Neural cell (in vitro differentiated cells): Measurements from ENCODE around the gene ACKR1. TPM values are rescaled to one million over a fixed set of nuclear protein-coding genes. Genes with fewer than 3 reads are reported as not detected.

ENCODE experiments used
- H2AFZ ChIP-seq: fragments of 200-600, 300-800 bp; sonication (generic), shearing (Covaris generic); 2 replicates; pipeline ENCODE4 v1.6.0; 2014; ENCODE audit warnings: low read depth, mild to moderate bottlenecking, antibody characterized with exemption, low read length, moderate library complexity
- H3F3A ChIP-seq: fragments of 200-600 bp; shearing (Covaris generic); 2 replicates; pipeline ENCODE4 v1.6.1; 2016; ENCODE audit warnings: mild to moderate bottlenecking, moderate library complexity, mixed read lengths, antibody characterized with exemption, low read length; ENCODE audit not compliant: insufficient read depth, poor library complexity, severe bottlenecking
- H3K27ac ChIP-seq: fragments of 200-600, 300-800 bp; sonication (generic), shearing (Covaris generic); 2 replicates; pipeline ENCODE4 v1.5.1; 2014; ENCODE audit warnings: mild to moderate bottlenecking, low read length, moderate library complexity
- H3K27me3 ChIP-seq: fragments of 300-800, 200-600 bp; sonication (generic), shearing (Covaris generic); 2 replicates; pipeline ENCODE4 v1.6.0; 2014; ENCODE audit warnings: mild to moderate bottlenecking, low read depth, low read length, moderate library complexity; ENCODE audit not compliant: insufficient read depth
- H3K36me3 ChIP-seq: fragments of 300-800, 200-600 bp; sonication (generic), shearing (Covaris generic); 2 replicates; pipeline ENCODE4 v1.5.1; 2014; ENCODE audit warnings: mild to moderate bottlenecking, antibody characterized with exemption, low read length, moderate library complexity; ENCODE audit not compliant: insufficient read depth
- H3K4me2 ChIP-seq: fragments of 300-800, 200-600 bp; sonication (generic), shearing (Covaris generic); 2 replicates; pipeline ENCODE4 v1.6.0; 2014; ENCODE audit warnings: mild to moderate bottlenecking, low read length
- H3K4me3 ChIP-seq: fragments of 300-800, 200-600 bp; sonication (generic), shearing (Covaris generic); 2 replicates; pipeline ENCODE4 v1.5.1; 2014; ENCODE audit warnings: mild to moderate bottlenecking, low read length, moderate library complexity
- H3K79me2 ChIP-seq: fragments of 200-600 bp; shearing (Covaris generic); replicated peaks from 2 replicates; pipeline ENCODE4 v1.6.0; 2014; ENCODE audit warnings: mild to moderate bottlenecking, low read length, moderate library complexity; ENCODE audit not compliant: insufficient read depth
- H3K9ac ChIP-seq: fragments of 300-800, 200-600 bp; sonication (generic), shearing (Covaris generic); 2 replicates; pipeline ENCODE4 v1.6.1; 2016; ENCODE audit warnings: mild to moderate bottlenecking, low read length, mixed read lengths
- H3K9me2 ChIP-seq: fragments of 200-600 bp; shearing (Covaris generic); 2 replicates; pipeline ENCODE4 v1.6.1; 2016; ENCODE audit warnings: mild to moderate bottlenecking, low read length, mixed read lengths; ENCODE audit not compliant: insufficient read depth
- H3K9me3 ChIP-seq: fragments of 200-600, 300-800 bp; sonication (generic), shearing (Covaris generic); 2 replicates; pipeline ENCODE4 v1.6.1; 2016; ENCODE audit warnings: mild to moderate bottlenecking, mixed run types, low read length, moderate library complexity, mixed read lengths
- H4K20me1 ChIP-seq: fragments of 200-600 bp; shearing (Covaris generic); 2 replicates; pipeline ENCODE4 v1.6.1; 2016; ENCODE audit warnings: mild to moderate bottlenecking, mixed run types; ENCODE audit not compliant: insufficient read depth
- CTCF ChIP-seq: fragments of 450-650 bp; IDR thresholded peaks from 2 replicates; pipeline ENCODE4 v1.5.1; 2014; ENCODE audit warnings: antibody characterized with exemption, mild to moderate bottlenecking, moderate library complexity; ENCODE audit not compliant: poor library complexity, severe bottlenecking
- EP300 ChIP-seq: fragments of 450-650 bp; conservative IDR thresholded peaks from 2 replicates; pipeline ENCODE4 v1.6.1; 2014; ENCODE audit warnings: antibody characterized with exemption, mild to moderate bottlenecking, moderate library complexity; ENCODE audit not compliant: poor library complexity, severe bottlenecking
- EZH2 ChIP-seq: fragments of 200-600, 300-800 bp; shearing (Covaris generic), sonication (generic); IDR thresholded peaks from 2 replicates; pipeline ENCODE4 v1.6.1; 2014; ENCODE audit warnings: antibody characterized with exemption, low read length, borderline replicate concordance, mild to moderate bottlenecking; ENCODE audit not compliant: insufficient read depth, poor library complexity, severe bottlenecking
- MXI1 ChIP-seq: fragments of 450-650 bp; conservative IDR thresholded peaks from 2 replicates; pipeline ENCODE4 v1.6.1; 2014; ENCODE audit warnings: antibody characterized with exemption, mild to moderate bottlenecking; ENCODE audit not compliant: poor library complexity, severe bottlenecking
- POLR2AphosphoS5 ChIP-seq: IDR thresholded peaks from 2 replicates; pipeline ENCODE4 v1.6.1; 2012
- RAD21 ChIP-seq: fragments of 450-650 bp; conservative IDR thresholded peaks from 2 replicates; pipeline ENCODE4 v1.6.1; 2014; ENCODE audit warnings: antibody characterized with exemption, mild to moderate bottlenecking, moderate library complexity
- REST ChIP-seq: IDR thresholded peaks from 2 replicates; pipeline ENCODE4 v1.6.1; 2012; ENCODE audit warnings: borderline replicate concordance
- SMC3 ChIP-seq: fragments of 450-650 bp; conservative IDR thresholded peaks from 2 replicates; pipeline ENCODE4 v1.6.1; 2014; ENCODE audit warnings: antibody characterized with exemption, mild to moderate bottlenecking, moderate library complexity; ENCODE audit not compliant: poor library complexity
- TAF1 ChIP-seq: IDR thresholded peaks from 2 replicates; pipeline ENCODE4 v1.6.1; 2012; ENCODE audit warnings: low read depth
- polyA plus RNA-seq: library from polyadenylated mRNA; depleted of rRNA; stranded (reverse); fragments of >200 nt; gene quantifications from 2 replicates; pipeline ENCODE4 v1.2.3, GENCODE V29; 2014
- small RNA-seq, 3 experiments: library from RNA; depleted of rRNA; stranded (forward); fragments of <200 nt; gene quantifications; one replicate each; pipeline ENCODE3, GENCODE V24; 2012

Gene ACKR1
- polyA plus RNA-seq, 1 donor from 2014 or later, result 3.3 TPM

GRCh38 chr1:159250638-159251216 lies 46.1 kb downstream of the ACKR1 start:
- Histone ChIP-seq H3K27ac (no peak overlapping the region), H4K20me1 (no peaks in the 10 kb centered on the region), H3K9me2 (no peaks in the 10 kb centered on the region), H3K27me3 (no peaks in the 10 kb centered on the region), H3K79me2 (no peaks in the 10 kb centered on the region), H3K9ac (no peak overlapping the region), H3K4me3 (no peak overlapping the region), H3K4me2 (no peak overlapping the region), H3K9me3 (peaks cover 1% of the 10 kb centered on the region), H3K36me3 (no peaks in the 10 kb centered on the region), H3F3A (no peaks in the 10 kb centered on the region), H2AFZ (no peak overlapping the region)
- TF ChIP-seq CTCF (no peak), EZH2 (no peak), RAD21 (no peak), MXI1 (no peak), REST (no peak), EP300 (no peak), SMC3 (no peak), POLR2AphosphoS5 (no peak), TAF1 (no peak)

Small RNAs within 50 kb of the gene (small RNA-seq; reads per million reads assigned to genes)
- gene RNA5SP60, result 0 reads per million in 3 experiments

Other genes with a start within 250 kb of the ACKR1 start
- gene IFI16, start 195.0 kb upstream of the ACKR1 start, polyA plus RNA-seq, result 0.12 TPM in 1 of 2 replicates, not detected in the other
- gene AIM2, start 128.1 kb upstream of the ACKR1 start, polyA plus RNA-seq, result 11.1 and 11.5 TPM in 2 replicates
- 81.7 and 91.2 TPM in 2 replicates for gene CADM3, start 33.3 kb upstream of the ACKR1 start, polyA plus RNA-seq
- gene FCER1A, start 97.5 kb downstream of the ACKR1 start, polyA plus RNA-seq, result not detected in 2 replicates
- gene OR10J4, start 227.3 kb downstream of the ACKR1 start, polyA plus RNA-seq, result not detected in 2 replicates
- not detected in 2 replicates for gene OR10J1, start 234.8 kb downstream of the ACKR1 start, polyA plus RNA-seq